Gastroesophageal sphincter (tissue), 4 donors: Measurements from ENCODE around the gene ZNF200. TPM values are rescaled to one million over a fixed set of nuclear protein-coding genes. Genes with fewer than 3 reads are reported as not detected.
"Not testable (repeated sequence)": the region's sequence is repeated elsewhere in the genome, so short reads cannot be mapped to it uniquely, and the experiment has no call there.

Experiments used
- ATAC-seq: fragments of 150-250 bp; one replicate; pipeline ENCODE4 v1.9.1; 2016; ENCODE audit warnings: mild to moderate bottlenecking, moderate library complexity
- H3K27ac ChIP-seq, 4 donors: fragments of 200-600 bp; sonication (generic) in 3 of 4; 1 replicate in 3 of 4; 2 replicates in 1 of 4; pipeline ENCODE4 v1.5.1; 2016 to 2019
- H3K27me3 ChIP-seq: fragments of 200-600 bp; sonication (generic); one replicate; pipeline ENCODE4 v1.5.1; 2019
- H3K36me3 ChIP-seq, 2 donors: fragments of 200-600 bp; sonication (generic); one replicate each; pipeline ENCODE4 v1.5.1; 2019; ENCODE audit warnings: control low read depth in 1 of 2
- H3K4me1 ChIP-seq, 3 donors: fragments of 200-600 bp; sonication (generic); 1 replicate in 2 of 3; 2 replicates in 1 of 3; pipeline ENCODE4 v1.5.1; 2016 to 2019; ENCODE audit warnings: control low read depth in 2 of 3
- H3K4me3 ChIP-seq, 2 donors: fragments of 200-600 bp; sonication (generic); one replicate each; pipeline ENCODE4 v1.5.1; 2019; ENCODE audit warnings: mild to moderate bottlenecking in 1 of 2, moderate library complexity in 1 of 2
- H3K9me3 ChIP-seq, 3 donors: fragments of 200-600 bp; sonication (generic); one replicate each; pipeline ENCODE4 v1.5.1; 2017 to 2019; ENCODE audit warnings: control low read depth in 2 of 3
- CTCF ChIP-seq, 4 experiments: fragments of 200-600 bp in 2 of 4; fragments of 450-650 bp in 2 of 4; sonication (generic) in 1 of 4; IDR thresholded peaks; one replicate each; pipeline ENCODE4 v1.5.1; 2017 to 2019; ENCODE audit warnings: antibody characterized with exemption in 4 of 4, mild to moderate bottlenecking in 2 of 4, moderate library complexity in 2 of 4
- EP300 ChIP-seq: sonication (generic); formaldehyde crosslinking; IDR thresholded peaks from one replicate; pipeline ENCODE4 v1.6.1; 2017; ENCODE audit warnings: antibody characterized with exemption, mild to moderate bottlenecking
- POLR2A ChIP-seq, 2 donors: fragments of 450-650 bp; IDR thresholded peaks; one replicate each; pipeline ENCODE4 v1.6.1; 2017; ENCODE audit warnings: antibody characterized with exemption in 2 of 2, mild to moderate bottlenecking in 2 of 2, moderate library complexity in 1 of 2
- POLR2AphosphoS5 ChIP-seq: sonication (generic); formaldehyde crosslinking; IDR thresholded peaks from one replicate; pipeline ENCODE4 v1.6.1; 2017; ENCODE audit warnings: antibody characterized with exemption
- WGBS, 2 donors: methylation state at CpG; one replicate each; pipeline ENCODE4 v1.1.5; 2018; ENCODE audit warnings: low coverage in 1 of 2; 5-methylcytosine and 5-hydroxymethylcytosine counted together
- total RNA-seq, 4 donors: library from RNA; depleted of rRNA; stranded (reverse); fragments of >200 nt; gene quantifications; one replicate each; pipeline ENCODE4 v1.1.0, GENCODE V29; 2016

The ZNF200 gene
- total RNA-seq, 4 donors from 2014 or later: 5.2 to 11.8 (median 8.0) TPM

GRCh38 chr16:3202903-3203539 lies 31.9 kb downstream of the ZNF200 start:
- Histone ChIP-seq H3K27ac (no peak overlapping the region), H3K9me3 (peaks cover 0 to 44% (median 0%) of the 10 kb centered on the region in 3 donors), H3K4me1 (no peaks in the 10 kb centered on the region), H3K4me3 (no peak overlapping the region), H3K36me3 (no peaks in the 10 kb centered on the region), H3K27me3 (peaks cover 70% of the 10 kb centered on the region)
- 66 to 69% methylated on average over 4 to 5 of the region's 6 CpGs for WGBS, 2 donors
- no peak for TF ChIP-seq CTCF (IDR thresholded peaks at IDR 0.05)
- TF ChIP-seq EP300: no peak
- no peak for TF ChIP-seq POLR2AphosphoS5
- no peak for TF ChIP-seq POLR2A (IDR thresholded peaks at IDR 0.05)
- ATAC-seq: no peak

- no peaks in the 10 kb centered on the region for H3K36me3 ChIP-seq
- TF ChIP-seq POLR2AphosphoS5 (no peak), EP300 (no peak), POLR2A (IDR thresholded peaks at IDR 0.05) (no peak), CTCF (IDR thresholded peaks at IDR 0.05) (no peak)
- peaks cover 0 to 7% (median 0%) of the 10 kb centered on the region in 3 donors for H3K9me3 ChIP-seq
- no peak overlapping the region for H3K4me3 ChIP-seq
- 68% methylated on average over 13 of the region's 13 CpGs; no CpG with 5 or more reads in 1 of the 2 donors for WGBS, 2 donors
- H3K27me3 ChIP-seq: peaks cover 86% of the 10 kb centered on the region
- no peak for ATAC-seq
- H3K4me1 ChIP-seq: no peaks in the 10 kb centered on the region
- no peak overlapping the region for H3K27ac ChIP-seq
Measured at GRCh38 chr16:3198334-3199072, 36.5 kb downstream of the ZNF200 start.

- H3K9me3 ChIP-seq, H3K4me3 ChIP-seq, H3K27ac ChIP-seq, H3K36me3 ChIP-seq, ATAC-seq, H3K4me1 ChIP-seq: not testable (repeated sequence)
- WGBS, 2 donors: 61 to 63% methylated on average over 3 of the region's 3 CpGs
- peaks cover 86% of the 10 kb centered on the region for H3K27me3 ChIP-seq
Measured at GRCh38 chr16:3197694-3198333, 37.1 kb downstream of the ZNF200 start.

- no peak for ATAC-seq
- H3K27me3 ChIP-seq: peaks cover 91% of the 10 kb centered on the region
- peaks cover 0 to 6% (median 0%) of the 10 kb centered on the region in 3 donors for H3K9me3 ChIP-seq
- 41 to 86% methylated on average over 4 of the region's 10 CpGs for WGBS, 2 donors
- H3K4me1 ChIP-seq: peaks cover 0 to 9% (median 0%) of the 10 kb centered on the region in 3 donors
- H3K4me3 ChIP-seq: no peak overlapping the region
- H3K36me3 ChIP-seq: no peaks in the 10 kb centered on the region
- no peak overlapping the region for H3K27ac ChIP-seq
- TF ChIP-seq EP300 (no peak), POLR2A (IDR thresholded peaks at IDR 0.05) (no peak), POLR2AphosphoS5 (no peak), CTCF (IDR thresholded peaks at IDR 0.05) (no peak)
Measured at GRCh38 chr16:3195975-3196374, 39.0 kb downstream of the ZNF200 start.

- no peak for TF ChIP-seq CTCF (IDR thresholded peaks at IDR 0.05)
- no peak for TF ChIP-seq POLR2AphosphoS5
- TF ChIP-seq POLR2A (IDR thresholded peaks at IDR 0.05): no peak
- TF ChIP-seq EP300: no peak
- no peak for ATAC-seq
- no peaks in the 10 kb centered on the region for H3K36me3 ChIP-seq
- WGBS, 2 donors: 70 to 81% methylated on average over 6 to 7 of the region's 20 CpGs
- no peak overlapping the region for H3K27ac ChIP-seq
- H3K4me1 ChIP-seq: peaks cover 0 to 15% (median 0%) of the 10 kb centered on the region in 3 donors
- peaks cover 0 to 6% (median 0%) of the 10 kb centered on the region in 3 donors for H3K9me3 ChIP-seq
- peaks cover 93% of the 10 kb centered on the region for H3K27me3 ChIP-seq
- H3K4me3 ChIP-seq: no peak overlapping the region
Measured at GRCh38 chr16:3194792-3195191, 40.2 kb downstream of the ZNF200 start.
